ENCODE measurements around the gene RAI1.

DNA sequence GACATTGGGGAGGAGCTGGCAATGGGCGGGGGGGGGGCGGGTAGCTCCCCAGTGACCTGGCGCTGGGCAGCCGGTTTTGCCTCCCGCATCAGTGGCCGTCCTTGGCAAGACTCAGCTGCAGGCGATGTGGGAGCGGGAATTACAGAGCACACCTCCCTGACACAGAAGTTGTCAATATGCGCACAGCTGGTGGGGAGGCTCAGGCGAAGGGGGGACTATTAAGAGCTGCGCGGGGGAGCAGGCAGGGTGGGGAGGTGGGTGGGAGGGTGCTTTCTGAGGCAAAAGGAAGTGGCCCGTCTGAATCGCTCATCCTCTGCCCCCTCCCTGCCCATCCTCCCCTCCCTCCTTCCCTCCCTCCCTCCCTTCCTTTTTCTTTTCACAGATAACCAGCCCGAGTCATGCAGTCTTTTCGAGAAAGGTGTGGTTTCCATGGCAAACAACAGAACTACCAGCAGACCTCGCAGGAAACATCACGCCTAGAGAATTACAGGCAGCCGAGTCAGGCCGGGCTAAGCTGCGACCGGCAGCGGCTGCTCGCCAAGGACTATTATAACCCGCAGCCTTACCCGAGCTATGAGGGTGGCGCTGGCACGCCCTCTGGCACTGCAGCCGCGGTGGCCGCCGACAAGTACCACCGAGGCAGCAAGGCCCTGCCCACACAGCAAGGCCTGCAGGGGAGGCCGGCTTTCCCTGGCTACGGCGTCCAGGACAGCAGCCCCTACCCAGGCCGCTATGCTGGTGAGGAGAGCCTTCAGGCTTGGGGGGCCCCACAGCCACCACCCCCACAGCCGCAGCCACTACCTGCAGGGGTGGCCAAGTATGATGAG, 111.5 kb downstream of the RAI1 start:
- TF ChIP-seq POLR2A (IDR thresholded peaks at IDR 0.05; ENCODE audit: low read length) (no peak), GATA1 (IDR thresholded peaks at IDR 0.05; ENCODE audit: low read depth, low read length) (no peak)

Measured in erythroblast (primary cell).